IPS DF 6.9 (cell line): ENCODE data around the gene SLC44A2.

Experiments used
- DNase-seq: peaks from one replicate; pipeline ENCODE4 v3.0.0-alpha.2; 2013; ENCODE audit warnings: low read depth, low spot score
- H3K27ac ChIP-seq: one replicate; pipeline ENCODE4 v1.5.1; 2013; ENCODE audit warnings: low read length, control low read depth
- H3K27me3 ChIP-seq: 2 replicates; pipeline ENCODE4 v1.6.1; 2013; ENCODE audit warnings: mild to moderate bottlenecking, low read length; ENCODE audit not compliant: control insufficient read depth, insufficient read depth
- H3K36me3 ChIP-seq: 2 replicates; pipeline ENCODE4 v1.6.1; 2013; ENCODE audit warnings: low read length; ENCODE audit not compliant: control insufficient read depth, insufficient read depth
- H3K4me1 ChIP-seq: 2 replicates; pipeline ENCODE4 v1.6.1; 2013; ENCODE audit warnings: low read length; ENCODE audit not compliant: control insufficient read depth, insufficient read depth
- H3K4me3 ChIP-seq: 2 replicates; pipeline ENCODE4 v1.5.1; 2013; ENCODE audit warnings: mild to moderate bottlenecking, low read length
- H3K9me3 ChIP-seq: 2 replicates; pipeline ENCODE4 v1.6.1; 2013; ENCODE audit warnings: low read length, inconsistent platforms; ENCODE audit not compliant: control insufficient read depth, insufficient read depth
- WGBS: extraction: QIAGEN DNeasy Blood & Tissue Kit; methylation state at CpG from one replicate; pipeline ENCODE4 v1.1.7; 2013; ENCODE audit warnings: mixed read lengths, missing lambda C conversion rate; ENCODE audit not compliant: insufficient read length, insufficient coverage; 5-methylcytosine and 5-hydroxymethylcytosine counted together

Gene SLC44A2

GRCh38 chr19:10593820-10594637, 31.3 kb upstream of the SLC44A2 start:
- no peak for DNase-seq
- Histone ChIP-seq H3K9me3 (no peaks in the 10 kb centered on the region), H3K4me1 (no peaks in the 10 kb centered on the region), H3K36me3 (no peaks in the 10 kb centered on the region), H3K27ac (no peak overlapping the region), H3K27me3 (no peaks in the 10 kb centered on the region), H3K4me3 (no peak overlapping the region)
- WGBS = no CpG with 5 or more reads among the region's 9 CpGs

- Histone ChIP-seq H3K4me1 (peaks cover 4% of the 10 kb centered on the region; the same call in 1 of the 2 replicates), H3K36me3 (no peaks in the 10 kb centered on the region), H3K27ac (no peak overlapping the region), H3K27me3 (no peaks in the 10 kb centered on the region), H3K9me3 (no peaks in the 10 kb centered on the region), H3K4me3 (no peak overlapping the region)
- WGBS = no CpG with 5 or more reads among the region's 5 CpGs
- no peak for DNase-seq
These were observed 25.2 kb upstream of the SLC44A2 start for GRCh38 chr19:10600149-10600548.

GRCh38 chr19:10601999-10602329, 23.4 kb upstream of the SLC44A2 start:
- Histone ChIP-seq H3K9me3 (no peaks in the 10 kb centered on the region), H3K4me3 (no peak overlapping the region), H3K27ac (no peak overlapping the region), H3K4me1 (peaks cover 4% of the 10 kb centered on the region; the same call in 1 of the 2 replicates), H3K36me3 (no peaks in the 10 kb centered on the region), H3K27me3 (no peaks in the 10 kb centered on the region)
- no peak for DNase-seq
- WGBS = no CpG with 5 or more reads among the region's 7 CpGs

GRCh38 chr19:10602330-10603083, 22.8 kb upstream of the SLC44A2 start:
- Histone ChIP-seq H3K4me3 (peak overlapping the region; percentile 90), H3K27me3 (no peaks in the 10 kb centered on the region), H3K9me3 (no peaks in the 10 kb centered on the region), H3K36me3 (no peaks in the 10 kb centered on the region), H3K4me1 (peaks cover 4% of the 10 kb centered on the region; the same call in 1 of the 2 replicates), H3K27ac (no peak overlapping the region)
- no peak for DNase-seq
- WGBS = no CpG with 5 or more reads among the region's 76 CpGs

- Histone ChIP-seq H3K4me1 (peaks cover 4% of the 10 kb centered on the region; the same call in 1 of the 2 replicates), H3K4me3 (peak overlapping the region; percentile 90; the same call in 1 of the 2 replicates), H3K27me3 (no peaks in the 10 kb centered on the region), H3K27ac (no peak overlapping the region), H3K36me3 (no peaks in the 10 kb centered on the region), H3K9me3 (no peaks in the 10 kb centered on the region)
- DNase-seq = no peak
- WGBS = no CpG with 5 or more reads among the region's 19 CpGs
These were observed 22.1 kb upstream of the SLC44A2 start for GRCh38 chr19:10603084-10603872.

GRCh38 chr19:10603873-10604459, 21.4 kb upstream of the SLC44A2 start:
- Histone ChIP-seq H3K27ac (no peak overlapping the region), H3K36me3 (no peaks in the 10 kb centered on the region), H3K27me3 (no peaks in the 10 kb centered on the region), H3K9me3 (no peaks in the 10 kb centered on the region), H3K4me1 (peaks cover 4% of the 10 kb centered on the region; the same call in 1 of the 2 replicates), H3K4me3 (no peak overlapping the region)
- WGBS = 100% methylated on average over 2 of the region's 9 CpGs
- DNase-seq = no peak

- Histone ChIP-seq H3K9me3 (no peaks in the 10 kb centered on the region), H3K27me3 (no peaks in the 10 kb centered on the region), H3K36me3 (no peaks in the 10 kb centered on the region), H3K27ac (no peak overlapping the region), H3K4me1 (peaks cover 4% of the 10 kb centered on the region; the same call in 1 of the 2 replicates), H3K4me3 (no peak overlapping the region)
- no CpG with 5 or more reads among the region's 9 CpGs for WGBS
- no peak for DNase-seq
These were observed 20.8 kb upstream of the SLC44A2 start for GRCh38 chr19:10604460-10604980.

- no CpG with 5 or more reads among the region's 5 CpGs for WGBS
- DNase-seq = no peak
- Histone ChIP-seq H3K4me1 (no peaks in the 10 kb centered on the region), H3K9me3 (no peaks in the 10 kb centered on the region), H3K27me3 (no peaks in the 10 kb centered on the region), H3K27ac (no peak overlapping the region), H3K4me3 (no peak overlapping the region), H3K36me3 (no peaks in the 10 kb centered on the region)
These were observed 13.4 kb upstream of the SLC44A2 start for GRCh38 chr19:10611907-10612306.

GRCh38 chr19:10612499-10613119, 12.7 kb upstream of the SLC44A2 start:
- Histone ChIP-seq H3K4me1 (no peaks in the 10 kb centered on the region), H3K27ac (no peak overlapping the region), H3K36me3 (no peaks in the 10 kb centered on the region), H3K4me3 (no peak overlapping the region), H3K27me3 (no peaks in the 10 kb centered on the region), H3K9me3 (no peaks in the 10 kb centered on the region)
- DNase-seq = no peak
- no CpG with 5 or more reads among the region's 15 CpGs for WGBS
